Pancreas (tissue), 10 donors: ENCODE results near the gene GDE1. TPM values are rescaled to one million over a fixed set of nuclear protein-coding genes. Genes with fewer than 3 reads are reported as not detected.
A peak's percentile ranks its signal among the peaks of the same experiment; 100 is the strongest.

Experiments
- ATAC-seq, 4 donors: fragments of 200-7000 bp; cut with Tn5 transposase; one replicate each; pipeline versions ENCODE4 v1.8.0 to v1.9.1; 2020; ENCODE audit warnings: mild to moderate bottlenecking in 4 of 4, moderate library complexity in 4 of 4
- DNase-seq, 6 donors: peaks; one replicate each; pipeline ENCODE4 v3.0.0-alpha.2; 2020
- FAIRE-seq: peaks from 2 replicates; lab custom pipeline; 2012; peaks lifted over from hg19 to GRCh38; lab: Jason Lieb, UNC
- H3K27ac ChIP-seq, 4 donors: fragments of 200-600 bp; sonication (generic); 1 replicate in 3 of 4; 2 replicates in 1 of 4; pipeline versions ENCODE4 v1.5.0 to v1.8.0; 2020
- H3K27me3 ChIP-seq, 4 donors: fragments of 200-600 bp; one replicate each; pipeline ENCODE4 v1.8.0; 2021
- H3K36me3 ChIP-seq, 3 donors: fragments of 200-600 bp; sonication (generic) in 1 of 3; one replicate each; pipeline versions ENCODE4 v1.5.0 to v1.8.0; 2020 to 2021
- H3K4me1 ChIP-seq, 3 donors: fragments of 200-600 bp; one replicate each; pipeline ENCODE4 v1.8.0; 2021
- H3K4me3 ChIP-seq, 4 donors: fragments of 200-600 bp; sonication (generic) in 2 of 4; one replicate each; pipeline versions ENCODE4 v1.5.0 to v1.8.0; 2020 to 2021
- H3K9me3 ChIP-seq, 4 donors: fragments of 200-600 bp; one replicate each; pipeline ENCODE4 v1.8.0; 2021
- CTCF ChIP-seq, 4 donors: fragments of 200-600 bp; sonication (generic) in 3 of 4; IDR thresholded peaks; one replicate each; pipeline versions ENCODE4 v1.5.0 to v1.8.0; 2021; ENCODE audit warnings: antibody characterized with exemption in 4 of 4
- WGBS, 2 donors: extraction: QIAGEN DNeasy Blood & Tissue Kit; methylation state at CpG; one replicate each; pipeline ENCODE4 v1.1.7; 2013; 5-methylcytosine and 5-hydroxymethylcytosine counted together
- intact Hi-C, 3 donors: fragments of 100-400 bp; cut with DNase I; formaldehyde crosslinking; loops; one replicate each; pipeline versions ENCODE4 v1.11.1 to v1.14.2; 2022
- polyA plus RNA-seq, 2 donors: library from polyadenylated mRNA; stranded (reverse); fragments of 200-250 nt; gene quantifications; one replicate each; pipeline ENCODE4 v1.2.3, GENCODE V29; 2013
- total RNA-seq, 6 donors: library from RNA; stranded (reverse); fragmentation: NEBNext Ultra II Directional in 4 of 6; extraction: Animal tissue kit (Norgen Biotek cat#: 25700) in 4 of 6; gene quantifications; one replicate each; pipeline versions ENCODE4 v1.2.1 to v1.2.4, GENCODE V29; 2021 to 2023
- donor health status: healthy with polysubstance abuse.
- donor health status: DM: no; HTN: no; CAD: no; lungs with moderate emphysema.
- donor health status: DM: no; HTN: no; CAD: no.
- donor health status: control.
- donor health status: control.
- donor health status: Bipolar disorder and iron deficiency.
- donor health status: DM: yes; HTN: yes; CAD: no.
- donor health status: DM: no; HTN: no; CAD: no.
- donor health status: DM: no; HTN: no; CAD: no.
- donor health status: DM: yes; HTN: yes; CAD: no.

Gene GDE1
- total and polyA plus RNA-seq, 8 donors, result 14.3 to 39.4 (median 27.2) TPM

- 62 to 64% methylated on average over 5 of the region's 5 CpGs for WGBS, 2 donors
- H3K9me3 ChIP-seq, result no peaks in the 10 kb centered on the region
- DNase-seq, result no peak
- H3K4me3 ChIP-seq, result no peak overlapping the region
- H3K27me3 ChIP-seq, result no peaks in the 10 kb centered on the region
- ATAC-seq, result no peak
- TF ChIP-seq CTCF (IDR thresholded peaks at IDR 0.05), result no peak
- no peak for FAIRE-seq
- H3K27ac ChIP-seq, result no peak overlapping the region
- intact Hi-C loops, result no loop called here
- H3K4me1 ChIP-seq, result no peaks in the 10 kb centered on the region
- no peaks in the 10 kb centered on the region for H3K36me3 ChIP-seq
Measured at GRCh38 chr16:19474617-19475016, 47.3 kb downstream of the GDE1 start.

GRCh38 chr16:19472482-19472881 lies 49.4 kb downstream of the GDE1 start:
- no peaks in the 10 kb centered on the region for H3K36me3 ChIP-seq

GRCh38 chr16:19468300-19468699 lies 53.6 kb downstream of the GDE1 start:
- no peak for ATAC-seq
- intact Hi-C loops, result no loop called here
- Histone ChIP-seq H3K36me3 (no peaks in the 10 kb centered on the region), H3K4me3 (no peak overlapping the region), H3K4me1 (no peaks in the 10 kb centered on the region), H3K9me3 (no peaks in the 10 kb centered on the region), H3K27me3 (no peaks in the 10 kb centered on the region), H3K27ac (no peak overlapping the region)
- no peak for TF ChIP-seq CTCF (IDR thresholded peaks at IDR 0.05)
- FAIRE-seq, result no peak
- 62 to 82% methylated on average over 3 of the region's 3 CpGs for WGBS, 2 donors
- no peak for DNase-seq

More at GRCh38 chr16:19472482-19472881, 49.4 kb downstream of the GDE1 start:
- Histone ChIP-seq H3K27me3 (no peaks in the 10 kb centered on the region), H3K4me3 (no peak overlapping the region), H3K4me1 (no peaks in the 10 kb centered on the region), H3K27ac (no peak overlapping the region), H3K9me3 (no peaks in the 10 kb centered on the region)
- DNase-seq (no peak), FAIRE-seq (no peak), ATAC-seq (no peak)
- intact Hi-C loops, result no loop called here
- no peak for TF ChIP-seq CTCF (IDR thresholded peaks at IDR 0.05)
- 63 to 70% methylated on average over 6 of the region's 6 CpGs for WGBS, 2 donors

- H3K27me3 ChIP-seq, result no peaks in the 10 kb centered on the region
- WGBS, 2 donors, result 66 to 67% methylated on average over 12 of the region's 12 CpGs
- no peak for TF ChIP-seq CTCF (IDR thresholded peaks at IDR 0.05)
- H3K4me3 ChIP-seq, result no peak overlapping the region
- H3K9me3 ChIP-seq, result no peaks in the 10 kb centered on the region
- peak in 3 of 4 donors; percentile 27 to 74 (median 67) for ATAC-seq
- no peak for DNase-seq
- FAIRE-seq, result no peak
- H3K4me1 ChIP-seq, result no peaks in the 10 kb centered on the region
- intact Hi-C loops, result no loop called here
- no peaks in the 10 kb centered on the region for H3K36me3 ChIP-seq
- no peak overlapping the region for H3K27ac ChIP-seq
Measured at GRCh38 chr16:19463468-19464315, 58.2 kb downstream of the GDE1 start.

- no peaks in the 10 kb centered on the region for H3K9me3 ChIP-seq
- ATAC-seq (no peak), FAIRE-seq (no peak), DNase-seq (no peak)
- 78 to 82% methylated on average over 2 of the region's 2 CpGs for WGBS, 2 donors
- TF ChIP-seq CTCF (IDR thresholded peaks at IDR 0.05), result no peak
- intact Hi-C loops, result no loop called here
- H3K27me3 ChIP-seq, result no peaks in the 10 kb centered on the region
- no peaks in the 10 kb centered on the region for H3K36me3 ChIP-seq
- H3K4me3 ChIP-seq, result no peak overlapping the region
- no peaks in the 10 kb centered on the region for H3K4me1 ChIP-seq
- H3K27ac ChIP-seq, result no peak overlapping the region
Measured at GRCh38 chr16:19460397-19460796, 61.5 kb downstream of the GDE1 start.
